ENCODE measurements around the gene ATXN1.

DNA sequence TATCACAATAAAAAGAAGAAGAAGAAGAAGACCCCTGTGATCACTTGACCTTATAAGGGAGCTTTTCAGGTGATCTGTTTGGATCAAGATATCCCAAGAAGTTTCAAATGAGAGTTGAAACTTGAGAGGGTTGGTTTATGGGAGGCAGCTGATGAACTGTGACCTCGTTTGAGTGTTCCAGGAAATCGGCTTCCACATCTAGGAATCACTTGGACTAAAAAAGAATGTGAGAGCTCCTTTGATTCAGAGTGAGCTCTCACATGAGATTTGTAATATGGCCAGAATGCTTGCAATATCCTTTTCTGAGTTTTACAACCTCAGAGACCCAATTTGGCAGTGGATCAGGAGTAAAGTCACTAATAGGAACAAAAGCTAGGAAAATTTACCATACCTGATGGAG, 228.1 kb downstream of the ATXN1 start:
- TF ChIP-seq CTCF (IDR thresholded peaks at IDR 0.05) (no peak), POLR2A (IDR thresholded peaks at IDR 0.05) (no peak), EP300 (IDR thresholded peaks at IDR 0.05) (no peak)

Measured in gastroesophageal sphincter (tissue), 3 donors.